Umbilical cord (tissue), 2 donors: Measurements from ENCODE around the gene TLK2. TPM values are rescaled to one million over a fixed set of nuclear protein-coding genes. Genes with fewer than 3 reads are reported as not detected.
"Not testable (repeated sequence)": the region's sequence is repeated elsewhere in the genome, so short reads cannot be mapped to it uniquely, and the experiment has no call there.

Experiments used
- DNase-seq: peaks from one replicate; pipeline ENCODE4 v3.0.0-alpha.2; 2015; ENCODE audit warnings: low spot score
- total RNA-seq: library from RNA; depleted of rRNA; stranded (reverse); fragments of >200 nt; gene quantifications from one replicate; pipeline ENCODE4 v1.2.3, GENCODE V29; 2014; ENCODE audit warnings: low replicate concordance; ENCODE audit not compliant: insufficient read depth

Gene TLK2
- total RNA-seq, 1 donor from 2014 or later = 56.3 TPM

- DNase-seq = not testable (repeated sequence)
These were observed 80.3 kb downstream of the TLK2 start for GRCh38 chr17:62558941-62559340.

- DNase-seq = not testable (repeated sequence)
These were observed 82.3 kb downstream of the TLK2 start for GRCh38 chr17:62560971-62561370.

- peak; percentile 13 for DNase-seq
These were observed 84.0 kb downstream of the TLK2 start for GRCh38 chr17:62562656-62563055.

- DNase-seq = no peak
These were observed 87.2 kb downstream of the TLK2 start for GRCh38 chr17:62565817-62566216.

- no peak for DNase-seq
These were observed 88.5 kb downstream of the TLK2 start for GRCh38 chr17:62566996-62567578.

- DNase-seq = no peak
These were observed 93.9 kb downstream of the TLK2 start for GRCh38 chr17:62572488-62572887.

- no peak for DNase-seq
These were observed 94.3 kb downstream of the TLK2 start for GRCh38 chr17:62572888-62573401.

- no peak for DNase-seq
These were observed 95.0 kb downstream of the TLK2 start for GRCh38 chr17:62573480-62574117.

- no peak for DNase-seq
These were observed 97.8 kb downstream of the TLK2 start for GRCh38 chr17:62576382-62576781.

- DNase-seq = no peak
These were observed 100.3 kb downstream of the TLK2 start for GRCh38 chr17:62578757-62579487.

GRCh38 chr17:62580947-62581346 lies 102.3 kb downstream of the TLK2 start:
- DNase-seq = no peak

GRCh38 chr17:62581764-62582163 lies 103.1 kb downstream of the TLK2 start:
- no peak for DNase-seq

GRCh38 chr17:62587554-62587953 lies 108.9 kb downstream of the TLK2 start:
- DNase-seq = no peak

GRCh38 chr17:62588109-62588508 lies 109.5 kb downstream of the TLK2 start:
- DNase-seq = no peak

- no peak for DNase-seq
These were observed 112.7 kb downstream of the TLK2 start for GRCh38 chr17:62591333-62591732.

GRCh38 chr17:62591822-62592221 lies 113.2 kb downstream of the TLK2 start:
- not testable (repeated sequence) for DNase-seq

- DNase-seq = no peak
These were observed 113.9 kb downstream of the TLK2 start for GRCh38 chr17:62592341-62593099.

- no peak for DNase-seq
These were observed 116.9 kb downstream of the TLK2 start for GRCh38 chr17:62595484-62595883.

GRCh38 chr17:62596662-62597061 lies 118.0 kb downstream of the TLK2 start:
- no peak for DNase-seq

- no peak for DNase-seq
These were observed 118.5 kb downstream of the TLK2 start for GRCh38 chr17:62597150-62597549.

GRCh38 chr17:62597920-62598319 lies 119.3 kb downstream of the TLK2 start:
- no peak for DNase-seq
